CD14-positive monocyte (primary cell): ENCODE measurements around the gene RHOA. TPM values are rescaled to one million over a fixed set of nuclear protein-coding genes. Genes with fewer than 3 reads are reported as not detected.
"Not testable (repeated sequence)": the region's sequence is repeated elsewhere in the genome, so short reads cannot be mapped to it uniquely, and the experiment has no call there.

ENCODE experiments used
- DNase-seq, 3 donors: peaks; one replicate each; pipeline ENCODE4 v3.0.0-alpha.2; 2011 to 2022
- H2AFZ ChIP-seq: 2 replicates; pipeline ENCODE4 v1.6.0; 2012; ENCODE audit warnings: mild to moderate bottlenecking, low read depth, low read length, inconsistent platforms; ENCODE audit not compliant: insufficient read depth, poor library complexity, severe bottlenecking
- H3K27ac ChIP-seq, 2 donors: 1 replicate in 1 of 2; 2 replicates in 1 of 2; pipeline ENCODE4 v1.5.1; 2012 to 2013; ENCODE audit warnings: low read length in 2 of 2, control low read depth in 1 of 2, inconsistent platforms in 1 of 2, low read depth in 1 of 2, mild to moderate bottlenecking in 1 of 2
- H3K27me3 ChIP-seq, 2 donors: one replicate each; pipeline versions ENCODE4 v1.6.0 to v1.6.1; 2011 to 2013; ENCODE audit warnings: low read length in 2 of 2; ENCODE audit not compliant: control insufficient read depth in 2 of 2, insufficient read depth in 2 of 2
- H3K36me3 ChIP-seq, 2 donors: replicated peaks in 1 of 2; 1 replicate in 1 of 2; 2 replicates in 1 of 2; pipeline versions ENCODE4 v1.5.1 to v1.6.1; 2012 to 2013; ENCODE audit warnings: low read length in 2 of 2, control low read depth in 1 of 2, inconsistent platforms in 1 of 2, mild to moderate bottlenecking in 1 of 2; ENCODE audit not compliant: insufficient read depth in 2 of 2, control insufficient read depth in 1 of 2
- H3K4me1 ChIP-seq, 2 donors: 1 replicate in 1 of 2; 2 replicates in 1 of 2; pipeline versions ENCODE4 v1.5.1 to v1.6.1; 2012 to 2013; ENCODE audit warnings: low read length in 2 of 2, control low read depth in 1 of 2, inconsistent platforms in 1 of 2, mild to moderate bottlenecking in 1 of 2, moderate library complexity in 1 of 2; ENCODE audit not compliant: insufficient read depth in 2 of 2, control insufficient read depth in 1 of 2
- H3K4me2 ChIP-seq: replicated peaks from 2 replicates; pipeline ENCODE3; 2012; ENCODE audit warnings: low read length, moderate library complexity, mild to moderate bottlenecking; ENCODE audit not compliant: poor library complexity, severe bottlenecking; ENCODE audit errors: extremely low read depth
- H3K4me3 ChIP-seq, 3 experiments: fragments of 200-600 bp in 1 of 3; sonication (generic) in 1 of 3; replicated peaks in 1 of 3; 1 replicate in 2 of 3; 2 replicates in 1 of 3; pipeline ENCODE4 v1.5.1; 2011 to 2013; ENCODE audit warnings: low read length in 3 of 3, mild to moderate bottlenecking in 3 of 3, control low read depth in 2 of 3, low read depth in 2 of 3, inconsistent platforms in 1 of 3, moderate library complexity in 1 of 3
- H3K79me2 ChIP-seq: 2 replicates; pipeline ENCODE4 v1.6.0; 2012; ENCODE audit warnings: mild to moderate bottlenecking, control low read depth, inconsistent platforms, low read length, moderate library complexity; ENCODE audit not compliant: insufficient read depth
- H3K9ac ChIP-seq: 2 replicates; pipeline ENCODE4 v1.6.0; 2017; ENCODE audit warnings: low read length, mild to moderate bottlenecking; ENCODE audit not compliant: insufficient read depth, poor library complexity, severe bottlenecking
- H3K9me3 ChIP-seq, 2 donors: replicated peaks in 1 of 2; 1 replicate in 1 of 2; 2 replicates in 1 of 2; pipeline versions ENCODE4 v1.5.1 to v1.6.1; 2012 to 2013; ENCODE audit warnings: low read length in 2 of 2, control low read depth in 1 of 2; ENCODE audit not compliant: control insufficient read depth in 1 of 2, insufficient read depth in 1 of 2
- H4K20me1 ChIP-seq: 2 replicates; pipeline ENCODE4 v1.6.0; 2012; ENCODE audit warnings: mild to moderate bottlenecking, low read length, control low read depth, moderate library complexity; ENCODE audit not compliant: insufficient read depth
- H3K27ac Mint-ChIP-seq, 7 donors: one replicate each; pipeline ENCODE4 v1.8.0; 2020; ENCODE audit warnings: mild to moderate bottlenecking in 7 of 7, mixed read lengths in 7 of 7, moderate library complexity in 6 of 7, inconsistent platforms in 2 of 7
- H3K27me3 Mint-ChIP-seq, 3 donors: one replicate each; pipeline ENCODE4 v1.8.0; 2021 to 2022; ENCODE audit warnings: low read depth in 3 of 3, mild to moderate bottlenecking in 3 of 3, mixed read lengths in 3 of 3, moderate library complexity in 3 of 3, inconsistent platforms in 1 of 3
- H3K36me3 Mint-ChIP-seq, 2 donors: one replicate each; pipeline ENCODE4 v1.8.0; 2020; ENCODE audit warnings: mixed read lengths in 2 of 2, inconsistent platforms in 1 of 2, mild to moderate bottlenecking in 1 of 2
- H3K4me1 Mint-ChIP-seq: one replicate; pipeline ENCODE4 v1.8.0; 2020; ENCODE audit warnings: mild to moderate bottlenecking, mixed read lengths
- H3K4me3 Mint-ChIP-seq, 2 donors: one replicate each; pipeline ENCODE4 v1.8.0; 2020; ENCODE audit warnings: mild to moderate bottlenecking in 2 of 2, mixed read lengths in 2 of 2, moderate library complexity in 1 of 2
- H3K9me3 Mint-ChIP-seq, 7 donors: one replicate each; pipeline ENCODE4 v1.8.0; 2020 to 2022; ENCODE audit warnings: mixed read lengths in 7 of 7, mild to moderate bottlenecking in 6 of 7, moderate library complexity in 6 of 7, inconsistent platforms in 2 of 7
- WGBS: methylation state at CpG from one replicate; pipeline ENCODE4 v1.1.5; 2013; ENCODE audit warnings: missing lambda C conversion rate; ENCODE audit not compliant: insufficient coverage; 5-methylcytosine and 5-hydroxymethylcytosine counted together
- intact Hi-C, 2 donors: fragments of 100-400 bp; cut with micrococcal nuclease; formaldehyde crosslinking; loops; one replicate each; pipeline versions ENCODE4 v1.15.0 to v1.15.1; 2023
- polyA plus RNA-seq, 3 donors: library from polyadenylated mRNA; depleted of rRNA in 1 of 3; unstranded in 2 of 3; stranded (reverse) in 1 of 3; fragments of 300-500 nt in 2 of 3; fragments of >200 nt in 1 of 3; fragmentation: Illumina TruSeq in 2 of 3; gene quantifications; 1 replicate in 2 of 3; 2 replicates in 1 of 3; pipeline ENCODE4 v1.2.3, GENCODE V29; 2012 to 2021

Gene RHOA
- polyA plus RNA-seq, 3 donors: 624 to 1,306 (median 1,179) TPM

DNA sequence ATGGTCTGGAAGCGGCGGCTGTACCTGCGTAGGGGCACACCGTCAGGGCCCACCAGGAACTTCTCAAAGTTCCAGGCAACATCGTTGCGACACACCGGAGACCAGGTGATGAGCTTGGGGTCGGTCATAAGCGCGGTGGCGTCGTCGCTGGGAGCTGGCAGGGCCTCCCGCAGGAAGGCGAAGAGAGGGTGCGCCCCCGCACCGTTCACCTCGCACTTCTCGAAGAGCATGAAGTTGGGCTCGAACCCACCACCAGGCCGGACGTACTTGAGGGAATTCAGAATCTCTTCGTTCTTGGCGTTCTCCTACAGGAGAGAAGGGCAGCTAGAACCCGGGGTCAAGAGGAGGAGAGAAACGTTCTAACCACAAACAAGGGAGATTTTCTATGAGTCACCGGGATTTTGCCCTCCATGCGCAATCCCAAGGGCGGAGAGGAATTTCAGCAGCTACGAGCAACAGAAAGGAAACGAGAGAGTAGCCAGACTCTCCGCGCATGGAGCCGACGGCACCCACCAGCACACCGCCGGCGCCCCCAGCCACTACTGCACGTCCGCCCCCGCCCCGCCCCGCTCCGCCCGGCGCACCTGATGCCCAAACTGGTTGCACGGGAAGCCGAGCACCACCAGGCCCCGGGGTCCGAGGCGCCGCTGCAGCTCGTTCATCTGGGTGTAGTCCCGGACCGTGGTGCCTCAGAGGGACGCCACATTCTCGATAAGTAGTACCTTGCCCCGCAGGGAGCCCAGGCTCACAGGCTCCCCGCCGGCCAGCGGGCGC is 54.1 kb downstream of the RHOA start:
- Histone ChIP-seq H4K20me1 (peaks cover 65% of the 10 kb centered on the region), H3K4me2 (peak overlapping the region; percentile 95), H3K36me3 (peaks cover 41 to 58% of the 10 kb centered on the region in 2 donors), H3K27ac (peak overlapping the region; percentile 86 to 94), H3K4me1 (peaks cover 48 to 65% of the 10 kb centered on the region in 2 donors), H3K4me3 (peak overlapping the region; percentile 87 to 95 (median 93)), H3K9ac (peak overlapping the region; percentile 93), H3K79me2 (peaks cover 76% of the 10 kb centered on the region)
- H2AFZ ChIP-seq, H3K27me3 ChIP-seq, H3K27me3 Mint-ChIP-seq, H3K9me3 ChIP-seq, H3K9me3 Mint-ChIP-seq: not testable (repeated sequence)
- Mint-ChIP-seq H3K4me1 (peaks cover 51% of the 10 kb centered on the region), H3K4me3 (peak overlapping the region; percentile 98 to 99), H3K36me3 (peaks cover 60 to 72% of the 10 kb centered on the region in 2 donors), H3K27ac (peak overlapping the region; percentile 97 to 99 (median 98))
- peak; percentile 72 to 90 (median 77) for DNase-seq
- intact Hi-C loops: loop anchor here (2.0 to 5.0 kb wide), 2 partner anchors 17 to 55 kb away; partner anchors contain the start of genes USP4 (in 2 of the 2), RHOA (in 1 of the 2) and TCTA (in 1 of the 2)
- WGBS: under 1% methylated on average over 45 of the region's 63 CpGs

DNA sequence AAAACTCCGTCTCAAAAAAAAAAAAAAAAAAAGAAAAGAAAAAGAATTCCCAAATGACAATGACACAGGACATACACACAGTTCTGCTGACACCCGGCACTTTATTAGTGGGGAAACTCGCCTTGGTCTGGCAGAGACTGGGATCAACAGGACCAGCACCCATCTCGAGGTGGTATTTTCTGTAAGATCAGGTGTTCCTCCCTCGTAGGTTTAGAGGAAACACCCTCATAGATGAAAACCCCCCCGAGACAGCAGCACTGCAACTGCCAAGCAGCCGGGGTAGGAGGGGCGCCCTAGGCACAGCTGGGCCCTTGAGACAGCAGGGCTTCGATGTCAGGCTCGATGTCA is 54.7 kb downstream of the RHOA start:
- H3K9ac ChIP-seq: peak overlapping the region; percentile 93
- H3K4me2 ChIP-seq: peak overlapping the region; percentile 95
- intact Hi-C loops: loop anchor here (2.0 to 5.0 kb wide), 2 partner anchors 16 to 55 kb away; partner anchors contain the start of genes RHOA (in 1 of the 2), TCTA (in 1 of the 2) and USP4 (in 1 of the 2)
- not testable (repeated sequence) for H3K9me3 ChIP-seq, H3K27me3 Mint-ChIP-seq, H2AFZ ChIP-seq, H3K9me3 Mint-ChIP-seq, H3K27me3 ChIP-seq
- H3K79me2 ChIP-seq: peaks cover 71% of the 10 kb centered on the region
- WGBS: 0% methylated on average over 2 of the region's 10 CpGs
- Mint-ChIP-seq H3K27ac (peak overlapping the region; percentile 97 to 99 (median 98)), H3K36me3 (peaks cover 54 to 66% of the 10 kb centered on the region in 2 donors), H3K4me3 (peak overlapping the region; percentile 98 to 99), H3K4me1 (peaks cover 53% of the 10 kb centered on the region)
- peak overlapping the region; percentile 86 to 94 for H3K27ac ChIP-seq
- peak overlapping the region; percentile 87 to 95 (median 93) for H3K4me3 ChIP-seq
- peaks cover 36 to 53% of the 10 kb centered on the region in 2 donors for H3K36me3 ChIP-seq
- DNase-seq: peak in 1 of 3 donors; percentile 44
- H3K4me1 ChIP-seq: peaks cover 54 to 71% of the 10 kb centered on the region in 2 donors
- peaks cover 59% of the 10 kb centered on the region for H4K20me1 ChIP-seq
